Duodenal mucosa (tissue), 2 donors: ENCODE measurements around the gene PLCG2.
"Not testable (repeated sequence)": the region's sequence is repeated elsewhere in the genome, so short reads cannot be mapped to it uniquely, and the experiment has no call there.

ENCODE experiments used
- H3K27ac ChIP-seq: one replicate; pipeline ENCODE4 v1.7.0; 2013; ENCODE audit warnings: low read depth, low read length
- H3K27me3 ChIP-seq, 2 donors: one replicate each; pipeline ENCODE4 v1.7.0; 2013; ENCODE audit warnings: low read length in 2 of 2, control low read depth in 1 of 2; ENCODE audit not compliant: insufficient read depth in 2 of 2, control insufficient read depth in 1 of 2
- H3K36me3 ChIP-seq, 2 donors: one replicate each; pipeline ENCODE4 v1.7.0; 2013; ENCODE audit warnings: low read length in 2 of 2, control low read depth in 1 of 2; ENCODE audit not compliant: insufficient read depth in 2 of 2, control insufficient read depth in 1 of 2
- H3K4me1 ChIP-seq, 2 donors: one replicate each; pipeline ENCODE4 v1.7.0; 2013; ENCODE audit warnings: low read length in 2 of 2, control low read depth in 1 of 2; ENCODE audit not compliant: insufficient read depth in 2 of 2, control insufficient read depth in 1 of 2
- H3K4me3 ChIP-seq, 2 donors: one replicate each; pipeline ENCODE4 v1.7.0; 2013; ENCODE audit warnings: low read length in 2 of 2, low read depth in 1 of 2
- H3K9ac ChIP-seq, 2 donors: one replicate each; pipeline ENCODE4 v1.7.0; 2013; ENCODE audit warnings: low read length in 2 of 2, low read depth in 1 of 2
- H3K9me3 ChIP-seq, 2 donors: one replicate each; pipeline ENCODE4 v1.7.0; 2013; ENCODE audit warnings: low read length in 2 of 2, control low read depth in 1 of 2; ENCODE audit not compliant: control insufficient read depth in 1 of 2

Gene PLCG2

DNA sequence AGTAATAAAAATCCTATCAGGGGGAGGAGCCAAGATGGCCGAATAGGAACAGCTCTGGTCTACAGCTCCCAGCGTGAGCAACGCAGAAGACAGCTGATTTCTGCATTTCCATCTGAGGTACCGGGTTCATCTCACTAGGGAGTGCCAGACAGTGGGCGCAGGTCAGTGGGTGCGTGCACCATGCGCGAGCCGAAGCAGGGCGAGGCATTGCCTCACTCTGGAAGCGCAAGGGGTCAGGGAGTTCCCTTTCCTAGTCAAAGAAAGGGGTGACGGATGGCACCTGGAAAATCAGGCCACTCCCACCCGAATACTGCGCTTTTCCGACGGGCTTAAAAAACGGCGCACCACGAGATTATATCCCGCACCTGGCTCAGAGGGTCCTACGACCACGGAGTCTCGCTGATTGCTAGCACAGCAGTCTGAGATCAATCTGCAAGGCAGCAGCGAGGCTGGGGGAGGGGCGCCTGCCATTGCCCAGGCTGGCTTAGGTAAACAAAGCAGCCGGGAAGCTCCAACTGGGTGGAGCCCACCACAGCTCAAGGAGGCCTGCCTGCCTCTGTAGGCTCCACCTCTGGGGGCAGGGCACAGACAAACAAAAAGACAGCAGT lies 198.3 kb downstream of the PLCG2 start:
- not testable (repeated sequence) for H3K27ac ChIP-seq, H3K27me3 ChIP-seq, H3K4me3 ChIP-seq, H3K9ac ChIP-seq, H3K9me3 ChIP-seq, H3K4me1 ChIP-seq, H3K36me3 ChIP-seq

DNA sequence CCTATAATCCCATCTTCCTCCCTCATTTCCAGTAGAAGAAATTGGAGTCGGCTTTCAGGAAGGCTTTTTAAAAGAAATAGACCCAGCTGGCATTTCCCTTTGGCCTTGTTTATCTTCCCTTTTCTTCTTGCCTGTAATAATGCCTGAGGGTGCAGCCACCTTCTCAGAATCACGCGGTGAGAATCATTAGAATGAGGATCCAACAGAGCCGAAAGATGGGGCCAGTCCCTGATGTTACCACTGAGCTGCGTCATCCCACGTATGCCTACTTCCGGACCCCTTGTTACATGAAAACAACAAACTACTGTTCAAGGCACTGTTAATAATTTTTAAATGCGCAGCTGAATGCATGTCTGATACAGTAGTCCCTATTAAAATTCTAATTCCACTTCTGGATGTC lies 208.0 kb downstream of the PLCG2 start:
- Histone ChIP-seq H3K27me3 (no peaks in the 10 kb centered on the region), H3K4me1 (peaks cover 4 to 10% of the 10 kb centered on the region in 2 donors), H3K36me3 (no peaks in the 10 kb centered on the region), H3K27ac (no peak overlapping the region), H3K9me3 (no peaks in the 10 kb centered on the region), H3K4me3 (no peak overlapping the region), H3K9ac (no peak overlapping the region)

DNA sequence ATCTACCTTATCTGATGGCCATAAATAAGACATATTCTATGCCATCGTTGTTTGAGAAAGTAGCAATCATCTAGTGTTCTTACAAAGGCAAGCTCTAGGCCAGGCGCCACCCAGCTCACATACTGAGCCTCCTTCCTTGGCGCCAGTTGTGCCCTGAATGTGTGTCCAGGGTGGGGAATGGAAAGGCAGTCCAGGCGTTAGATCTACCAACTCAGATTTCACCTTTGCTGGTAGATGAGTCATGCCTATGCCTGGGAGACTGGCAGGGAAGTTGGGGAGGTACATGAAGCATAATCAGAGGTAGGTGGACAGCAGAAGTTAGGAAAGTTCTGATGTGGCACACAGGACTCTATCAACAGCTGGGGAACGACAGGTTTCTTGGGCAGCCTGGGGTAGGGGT lies 208.6 kb downstream of the PLCG2 start:
- Histone ChIP-seq H3K36me3 (no peaks in the 10 kb centered on the region), H3K9me3 (no peaks in the 10 kb centered on the region), H3K27ac (no peak overlapping the region), H3K27me3 (no peaks in the 10 kb centered on the region), H3K4me1 (peaks cover 4 to 12% of the 10 kb centered on the region in 2 donors), H3K9ac (no peak overlapping the region), H3K4me3 (no peak overlapping the region)

DNA sequence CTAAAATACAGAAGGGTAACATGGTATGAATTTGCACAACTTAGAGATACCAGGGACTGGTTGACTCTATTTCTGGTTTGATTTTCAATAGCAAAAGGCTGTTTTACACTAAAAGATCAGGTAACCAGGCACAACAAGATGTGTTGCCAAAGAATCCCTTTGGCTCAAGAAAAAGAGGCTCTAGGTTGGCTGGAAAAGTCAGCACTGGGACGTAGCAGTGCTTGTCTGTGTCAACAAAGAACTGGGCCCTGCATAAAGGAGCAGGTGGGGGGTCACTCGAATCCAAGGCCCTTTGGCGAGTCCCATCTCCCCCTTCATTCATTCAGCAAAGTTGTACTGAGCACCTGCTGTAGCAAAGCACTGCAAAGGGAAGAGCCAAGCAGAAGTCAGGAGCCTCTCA lies 213.8 kb downstream of the PLCG2 start:
- no peak overlapping the region for H3K27ac ChIP-seq
- H3K36me3 ChIP-seq: peaks cover 0 to 14% of the 10 kb centered on the region in 2 donors
- H3K4me1 ChIP-seq: peaks cover 20 to 30% of the 10 kb centered on the region in 2 donors
- no peak overlapping the region for H3K4me3 ChIP-seq
- no peaks in the 10 kb centered on the region for H3K27me3 ChIP-seq
- H3K9me3 ChIP-seq: no peaks in the 10 kb centered on the region
- H3K9ac ChIP-seq: no peak overlapping the region

DNA sequence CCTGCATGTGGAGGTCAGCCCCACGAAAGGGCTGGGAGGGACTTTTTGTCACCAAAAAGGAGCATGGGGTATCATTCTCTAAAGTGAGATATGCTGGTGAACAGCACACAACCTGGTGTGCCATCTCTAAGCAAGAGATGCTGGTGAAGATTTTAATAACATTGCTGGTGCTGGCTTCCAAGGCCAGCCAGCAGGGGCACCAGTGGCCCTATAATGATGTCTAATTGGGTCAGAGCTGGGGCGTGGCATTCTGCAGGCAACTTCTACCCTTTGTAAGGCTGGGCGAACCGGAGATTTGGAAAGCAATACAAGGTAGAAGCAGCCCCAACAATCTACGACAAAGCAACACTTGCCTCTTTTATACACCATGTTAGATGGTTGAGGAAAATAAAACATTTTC lies 215.4 kb downstream of the PLCG2 start:
- Histone ChIP-seq H3K36me3 (peaks cover 4 to 25% of the 10 kb centered on the region in 2 donors), H3K27ac (no peak overlapping the region), H3K9ac (no peak overlapping the region), H3K4me3 (no peak overlapping the region), H3K4me1 (peaks cover 19 to 31% of the 10 kb centered on the region in 2 donors), H3K9me3 (no peaks in the 10 kb centered on the region), H3K27me3 (no peaks in the 10 kb centered on the region)

DNA sequence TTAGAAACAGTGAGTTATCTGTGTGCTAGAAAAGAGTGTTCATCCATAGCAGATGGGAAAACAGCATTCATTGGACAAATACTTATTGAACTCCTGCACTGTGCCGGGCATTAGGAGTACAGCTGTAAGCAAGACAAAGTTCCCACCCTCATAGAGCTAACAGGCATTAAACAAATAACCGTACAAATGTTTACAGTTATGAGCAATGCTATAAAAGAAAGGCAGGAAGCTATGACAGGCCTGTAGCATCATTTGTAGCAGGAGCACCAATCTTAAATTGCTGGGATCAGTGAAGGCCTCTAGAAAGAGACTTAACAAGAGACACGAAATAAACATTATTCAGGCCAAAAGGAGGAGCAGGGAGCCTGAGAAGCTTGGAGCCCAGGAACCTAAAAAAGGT lies 216.6 kb downstream of the PLCG2 start:
- H3K27ac ChIP-seq: no peak overlapping the region

GRCh38 chr16:81996664-81997509 lies 217.8 kb downstream of the PLCG2 start:
- Histone ChIP-seq H3K4me1 (peaks cover 19 to 24% of the 10 kb centered on the region in 2 donors), H3K27me3 (no peaks in the 10 kb centered on the region), H3K9ac (no peak overlapping the region), H3K4me3 (no peak overlapping the region), H3K27ac (peak overlapping the region; percentile 32), H3K36me3 (peaks cover 10 to 33% of the 10 kb centered on the region in 2 donors), H3K9me3 (no peaks in the 10 kb centered on the region)

More for the DNA sequence above, 216.6 kb downstream of the PLCG2 start:
- Histone ChIP-seq H3K9ac (no peak overlapping the region), H3K27me3 (no peaks in the 10 kb centered on the region), H3K9me3 (no peaks in the 10 kb centered on the region), H3K36me3 (peaks cover 10 to 33% of the 10 kb centered on the region in 2 donors), H3K4me1 (peaks cover 19 to 30% of the 10 kb centered on the region in 2 donors), H3K4me3 (no peak overlapping the region)

DNA sequence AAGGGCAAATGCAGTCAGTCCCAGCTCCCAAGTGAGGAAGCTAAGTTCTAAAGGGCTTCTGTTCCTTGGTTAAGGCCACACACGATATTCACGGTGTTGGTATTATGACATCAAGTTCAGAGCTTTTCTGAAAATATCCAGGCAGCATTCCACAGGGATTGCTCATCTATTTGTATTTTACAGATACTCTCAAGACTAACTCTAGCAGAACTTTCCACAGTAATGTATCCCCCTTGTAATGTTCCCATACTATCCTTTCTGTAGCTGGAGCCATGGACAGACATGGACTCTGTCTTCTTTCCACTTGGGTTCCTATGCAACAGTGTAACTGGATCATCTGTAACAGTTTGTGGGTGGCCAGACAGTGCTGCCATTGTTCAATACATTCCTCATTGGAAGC lies 218.6 kb downstream of the PLCG2 start:
- no peak overlapping the region for H3K27ac ChIP-seq

GRCh38 chr16:82002831-82003230 lies 223.7 kb downstream of the PLCG2 start:
- peaks cover 14 to 33% of the 10 kb centered on the region in 2 donors for H3K36me3 ChIP-seq
- no peak overlapping the region for H3K4me3 ChIP-seq
- no peak overlapping the region for H3K27ac ChIP-seq
- H3K9ac ChIP-seq: no peak overlapping the region
- no peaks in the 10 kb centered on the region for H3K9me3 ChIP-seq
- H3K4me1 ChIP-seq: peaks cover 0 to 26% of the 10 kb centered on the region in 2 donors
- H3K27me3 ChIP-seq: no peaks in the 10 kb centered on the region

More for the DNA sequence above, 218.6 kb downstream of the PLCG2 start:
- Histone ChIP-seq H3K4me3 (no peak overlapping the region), H3K36me3 (peaks cover 10 to 36% of the 10 kb centered on the region in 2 donors), H3K9ac (no peak overlapping the region), H3K9me3 (no peaks in the 10 kb centered on the region), H3K27me3 (no peaks in the 10 kb centered on the region), H3K4me1 (peaks cover 19 to 20% of the 10 kb centered on the region in 2 donors)

- peaks cover 0 to 25% of the 10 kb centered on the region in 2 donors for H3K4me1 ChIP-seq
- peaks cover 6 to 10% of the 10 kb centered on the region in 2 donors for H3K9me3 ChIP-seq
- no peak overlapping the region for H3K27ac ChIP-seq
- H3K27me3 ChIP-seq: no peaks in the 10 kb centered on the region
- H3K36me3 ChIP-seq: peaks cover 15 to 21% of the 10 kb centered on the region in 2 donors
- H3K4me3 ChIP-seq: no peak overlapping the region
- H3K9ac ChIP-seq: no peak overlapping the region
Observed at GRCh38 chr16:82004601-82005000, 225.5 kb downstream of the PLCG2 start.
